ENCODE results near the gene CALY. TPM values are rescaled to one million over a fixed set of nuclear protein-coding genes. Genes with fewer than 3 reads are reported as not detected.

The CALY gene
- polyA plus RNA-seq, 2 of the 4 experiments (the other 2 are of a cell fraction), result 0.30 to 0.63 TPM

DNA sequence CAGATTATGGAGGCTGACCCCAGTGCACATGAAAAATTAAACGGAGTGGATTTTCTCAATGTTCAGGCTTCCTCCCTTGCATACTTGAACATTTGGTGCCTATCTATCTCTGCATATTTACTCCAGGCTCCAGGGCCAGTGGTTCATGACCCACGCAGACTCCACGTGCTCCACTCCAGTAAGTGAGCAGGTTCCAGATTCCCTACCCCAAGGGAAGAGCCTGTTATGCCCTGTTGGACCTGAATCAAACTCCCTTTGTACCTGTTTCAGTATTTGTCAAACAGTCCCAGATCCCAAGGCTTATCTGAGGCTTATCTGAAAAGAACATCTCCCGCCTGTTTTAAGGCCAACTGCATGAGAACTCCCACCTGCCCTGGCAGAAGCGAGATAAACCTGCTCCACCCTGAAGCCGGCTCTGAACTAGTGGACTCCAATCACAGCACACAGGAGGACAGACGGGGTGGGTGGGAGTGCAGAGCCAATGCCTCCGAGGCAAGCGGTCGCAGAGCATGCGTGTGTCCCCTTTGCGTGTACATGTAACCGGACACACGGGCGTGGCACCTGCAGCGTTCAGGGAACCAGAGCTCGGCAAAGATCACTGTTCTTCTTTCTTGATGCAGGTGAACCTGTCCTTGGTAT, 23.4 kb upstream of the CALY start:
- FAIRE-seq, result no peak
- CTCF ChIA-PET, result interaction anchor here (2.3 to 5.5 kb wide), 3 partner anchors 9 to 31 kb away, joined by 7 to 38 read pairs (median 13); no protein-coding TSS in a partner anchor
- 94% methylated on average over 17 of the region's 17 CpGs for WGBS (ENCODE audit: missing lambda C conversion rate)

DNA sequence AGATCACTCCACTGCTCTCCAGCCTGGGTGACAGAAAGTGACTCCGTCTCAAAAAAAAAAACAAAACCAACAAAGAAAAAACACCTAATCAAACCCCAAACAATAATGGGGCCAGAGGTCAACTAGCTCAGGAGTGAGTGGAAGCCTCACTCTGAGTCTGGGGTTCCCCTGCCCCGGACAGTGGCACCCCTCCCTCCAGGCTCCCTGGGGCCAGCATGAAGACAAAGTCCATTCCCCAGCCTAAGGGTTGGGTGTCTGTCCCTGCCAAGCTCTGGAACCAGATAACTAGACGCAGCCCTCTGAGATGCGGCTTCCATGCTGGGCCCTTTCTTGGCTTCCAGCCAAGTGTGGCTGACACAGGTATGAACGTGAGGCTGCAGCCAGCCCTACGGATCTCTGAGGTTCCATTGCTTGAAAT, 22.9 kb upstream of the CALY start:
- Histone ChIP-seq H3K4me2 (no peak overlapping the region), H3K27ac (no peak overlapping the region), H3K9me3 (no peaks in the 10 kb centered on the region), H3K4me3 (no peak overlapping the region), H3K4me1 (peaks cover 10% of the 10 kb centered on the region; the same call in 1 of the 3 replicates)
- no peak for DNase-seq (ENCODE audit: low read depth in 1 of 2, low spot score in 1 of 2)
- no peak for ATAC-seq
- ChIA-PET POLR2A (interaction anchor here (0.7 kb wide), 1 partner anchor 79 kb away, joined by 3 read pairs; no protein-coding TSS in a partner anchor), CTCF (interaction anchor here (5.5 kb wide), 1 partner anchor 30 kb away, joined by 38 read pairs; no protein-coding TSS in a partner anchor)
- WGBS (ENCODE audit: missing lambda C conversion rate), result 54% methylated on average over 6 of the region's 6 CpGs
- no peak for TF ChIP-seq ZFP36 (IDR thresholded peaks at IDR 0.05; ENCODE audit: borderline replicate concordance, partially characterized antibody)
- TF ChIP-seq, protein P1, sequence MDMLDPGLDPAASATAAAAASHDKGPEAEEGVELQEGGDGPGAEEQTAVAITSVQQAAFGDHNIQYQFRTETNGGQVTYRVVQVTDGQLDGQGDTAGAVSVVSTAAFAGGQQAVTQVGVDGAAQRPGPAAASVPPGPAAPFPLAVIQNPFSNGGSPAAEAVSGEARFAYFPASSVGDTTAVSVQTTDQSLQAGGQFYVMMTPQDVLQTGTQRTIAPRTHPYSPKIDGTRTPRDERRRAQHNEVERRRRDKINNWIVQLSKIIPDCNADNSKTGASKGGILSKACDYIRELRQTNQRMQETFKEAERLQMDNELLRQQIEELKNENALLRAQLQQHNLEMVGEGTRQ (IDR thresholded peaks at IDR 0.05), result no peak
- TF ChIP-seq, protein P2, sequence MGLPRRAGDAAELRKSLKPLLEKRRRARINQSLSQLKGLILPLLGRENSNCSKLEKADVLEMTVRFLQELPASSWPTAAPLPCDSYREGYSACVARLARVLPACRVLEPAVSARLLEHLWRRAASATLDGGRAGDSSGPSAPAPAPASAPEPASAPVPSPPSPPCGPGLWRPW (IDR thresholded peaks at IDR 0.05), result no peak
- TF ChIP-seq, protein P3, sequence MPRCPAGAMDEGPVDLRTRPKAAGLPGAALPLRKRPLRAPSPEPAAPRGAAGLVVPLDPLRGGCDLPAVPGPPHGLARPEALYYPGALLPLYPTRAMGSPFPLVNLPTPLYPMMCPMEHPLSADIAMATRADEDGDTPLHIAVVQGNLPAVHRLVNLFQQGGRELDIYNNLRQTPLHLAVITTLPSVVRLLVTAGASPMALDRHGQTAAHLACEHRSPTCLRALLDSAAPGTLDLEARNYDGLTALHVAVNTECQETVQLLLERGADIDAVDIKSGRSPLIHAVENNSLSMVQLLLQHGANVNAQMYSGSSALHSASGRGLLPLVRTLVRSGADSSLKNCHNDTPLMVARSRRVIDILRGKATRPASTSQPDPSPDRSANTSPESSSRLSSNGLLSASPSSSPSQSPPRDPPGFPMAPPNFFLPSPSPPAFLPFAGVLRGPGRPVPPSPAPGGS (IDR thresholded peaks at IDR 0.05), result no peak
- no peak for TF ChIP-seq HOXB13 (CRISPR knock-in tag; IDR thresholded peaks at IDR 0.05; ENCODE audit: low read depth)
- no peak for TF ChIP-seq HDAC2 (IDR thresholded peaks at IDR 0.05)
- no peak for TF ChIP-seq JUN (IDR thresholded peaks at IDR 0.05)
- TF ChIP-seq EP300 (IDR thresholded peaks at IDR 0.05), result no peak
- TF ChIP-seq HEYL (CRISPR knock-in tag; IDR thresholded peaks at IDR 0.05), result no peak
- no peak for TF ChIP-seq CBX8 (IDR thresholded peaks at IDR 0.05)
- TF ChIP-seq, protein P4, sequence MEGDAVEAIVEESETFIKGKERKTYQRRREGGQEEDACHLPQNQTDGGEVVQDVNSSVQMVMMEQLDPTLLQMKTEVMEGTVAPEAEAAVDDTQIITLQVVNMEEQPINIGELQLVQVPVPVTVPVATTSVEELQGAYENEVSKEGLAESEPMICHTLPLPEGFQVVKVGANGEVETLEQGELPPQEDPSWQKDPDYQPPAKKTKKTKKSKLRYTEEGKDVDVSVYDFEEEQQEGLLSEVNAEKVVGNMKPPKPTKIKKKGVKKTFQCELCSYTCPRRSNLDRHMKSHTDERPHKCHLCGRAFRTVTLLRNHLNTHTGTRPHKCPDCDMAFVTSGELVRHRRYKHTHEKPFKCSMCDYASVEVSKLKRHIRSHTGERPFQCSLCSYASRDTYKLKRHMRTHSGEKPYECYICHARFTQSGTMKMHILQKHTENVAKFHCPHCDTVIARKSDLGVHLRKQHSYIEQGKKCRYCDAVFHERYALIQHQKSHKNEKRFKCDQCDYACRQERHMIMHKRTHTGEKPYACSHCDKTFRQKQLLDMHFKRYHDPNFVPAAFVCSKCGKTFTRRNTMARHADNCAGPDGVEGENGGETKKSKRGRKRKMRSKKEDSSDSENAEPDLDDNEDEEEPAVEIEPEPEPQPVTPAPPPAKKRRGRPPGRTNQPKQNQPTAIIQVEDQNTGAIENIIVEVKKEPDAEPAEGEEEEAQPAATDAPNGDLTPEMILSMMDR (IDR thresholded peaks at IDR 0.05), result no peak
- no peak for TF ChIP-seq RNF2 (IDR thresholded peaks at IDR 0.05; ENCODE audit: borderline replicate concordance, low read depth)
- TF ChIP-seq, protein P5, sequence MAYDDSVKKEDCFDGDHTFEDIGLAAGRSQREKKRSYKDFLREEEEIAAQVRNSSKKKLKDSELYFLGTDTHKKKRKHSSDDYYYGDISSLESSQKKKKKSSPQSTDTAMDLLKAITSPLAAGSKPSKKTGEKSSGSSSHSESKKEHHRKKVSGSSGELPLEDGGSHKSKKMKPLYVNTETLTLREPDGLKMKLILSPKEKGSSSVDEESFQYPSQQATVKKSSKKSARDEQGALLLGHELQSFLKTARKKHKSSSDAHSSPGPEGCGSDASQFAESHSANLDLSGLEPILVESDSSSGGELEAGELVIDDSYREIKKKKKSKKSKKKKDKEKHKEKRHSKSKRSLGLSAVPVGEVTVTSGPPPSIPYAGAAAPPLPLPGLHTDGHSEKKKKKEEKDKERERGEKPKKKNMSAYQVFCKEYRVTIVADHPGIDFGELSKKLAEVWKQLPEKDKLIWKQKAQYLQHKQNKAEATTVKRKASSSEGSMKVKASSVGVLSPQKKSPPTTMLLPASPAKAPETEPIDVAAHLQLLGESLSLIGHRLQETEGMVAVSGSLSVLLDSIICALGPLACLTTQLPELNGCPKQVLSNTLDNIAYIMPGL (CRISPR knock-in tag; IDR thresholded peaks at IDR 0.05; ENCODE audit: borderline replicate concordance), result no peak
- TF ChIP-seq, protein P6, sequence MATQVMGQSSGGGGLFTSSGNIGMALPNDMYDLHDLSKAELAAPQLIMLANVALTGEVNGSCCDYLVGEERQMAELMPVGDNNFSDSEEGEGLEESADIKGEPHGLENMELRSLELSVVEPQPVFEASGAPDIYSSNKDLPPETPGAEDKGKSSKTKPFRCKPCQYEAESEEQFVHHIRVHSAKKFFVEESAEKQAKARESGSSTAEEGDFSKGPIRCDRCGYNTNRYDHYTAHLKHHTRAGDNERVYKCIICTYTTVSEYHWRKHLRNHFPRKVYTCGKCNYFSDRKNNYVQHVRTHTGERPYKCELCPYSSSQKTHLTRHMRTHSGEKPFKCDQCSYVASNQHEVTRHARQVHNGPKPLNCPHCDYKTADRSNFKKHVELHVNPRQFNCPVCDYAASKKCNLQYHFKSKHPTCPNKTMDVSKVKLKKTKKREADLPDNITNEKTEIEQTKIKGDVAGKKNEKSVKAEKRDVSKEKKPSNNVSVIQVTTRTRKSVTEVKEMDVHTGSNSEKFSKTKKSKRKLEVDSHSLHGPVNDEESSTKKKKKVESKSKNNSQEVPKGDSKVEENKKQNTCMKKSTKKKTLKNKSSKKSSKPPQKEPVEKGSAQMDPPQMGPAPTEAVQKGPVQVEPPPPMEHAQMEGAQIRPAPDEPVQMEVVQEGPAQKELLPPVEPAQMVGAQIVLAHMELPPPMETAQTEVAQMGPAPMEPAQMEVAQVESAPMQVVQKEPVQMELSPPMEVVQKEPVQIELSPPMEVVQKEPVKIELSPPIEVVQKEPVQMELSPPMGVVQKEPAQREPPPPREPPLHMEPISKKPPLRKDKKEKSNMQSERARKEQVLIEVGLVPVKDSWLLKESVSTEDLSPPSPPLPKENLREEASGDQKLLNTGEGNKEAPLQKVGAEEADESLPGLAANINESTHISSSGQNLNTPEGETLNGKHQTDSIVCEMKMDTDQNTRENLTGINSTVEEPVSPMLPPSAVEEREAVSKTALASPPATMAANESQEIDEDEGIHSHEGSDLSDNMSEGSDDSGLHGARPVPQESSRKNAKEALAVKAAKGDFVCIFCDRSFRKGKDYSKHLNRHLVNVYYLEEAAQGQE (IDR thresholded peaks at IDR 0.05), result no peak
- TF ChIP-seq ZC3H11A (IDR thresholded peaks at IDR 0.05), result no peak
- no peak for TF ChIP-seq TP53 (CRISPR knock-in tag; IDR thresholded peaks at IDR 0.05)
- TF ChIP-seq GATA3 (IDR thresholded peaks at IDR 0.05; ENCODE audit: borderline replicate concordance), result no peak
- no peak for TF ChIP-seq ZNF302 (CRISPR knock-in tag; IDR thresholded peaks at IDR 0.05)
- FAIRE-seq, result no peak

More for the DNA sequence above, 23.4 kb upstream of the CALY start:
- no peak overlapping the region for H3K27ac ChIP-seq
- H3K4me3 ChIP-seq, result no peak overlapping the region
- peaks cover 10% of the 10 kb centered on the region; the same call in 1 of the 3 replicates for H3K4me1 ChIP-seq
- DNase-seq (ENCODE audit: low read depth in 1 of 2, low spot score in 1 of 2) (no peak), ATAC-seq (no peak)
- POLR2A ChIA-PET, result no interaction called here
- no peaks in the 10 kb centered on the region for H3K9me3 ChIP-seq
- no peak for TF ChIP-seq HOXB13 (CRISPR knock-in tag; IDR thresholded peaks at IDR 0.05; ENCODE audit: low read depth)
- TF ChIP-seq SMC3 (IDR thresholded peaks at IDR 0.05), result no peak
- no peak for TF ChIP-seq EP300 (IDR thresholded peaks at IDR 0.05)
- TF ChIP-seq, protein P7, sequence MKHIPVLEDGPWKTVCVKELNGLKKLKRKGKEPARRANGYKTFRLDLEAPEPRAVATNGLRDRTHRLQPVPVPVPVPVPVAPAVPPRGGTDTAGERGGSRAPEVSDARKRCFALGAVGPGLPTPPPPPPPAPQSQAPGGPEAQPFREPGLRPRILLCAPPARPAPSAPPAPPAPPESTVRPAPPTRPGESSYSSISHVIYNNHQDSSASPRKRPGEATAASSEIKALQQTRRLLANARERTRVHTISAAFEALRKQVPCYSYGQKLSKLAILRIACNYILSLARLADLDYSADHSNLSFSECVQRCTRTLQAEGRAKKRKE (CRISPR knock-in tag; IDR thresholded peaks at IDR 0.05; ENCODE audit: low read depth), result no peak
- no peak for TF ChIP-seq ESRRA (IDR thresholded peaks at IDR 0.05; ENCODE audit: borderline replicate concordance, low read length)
- TF ChIP-seq RAD21 (conservative IDR thresholded peaks at IDR 0.05 in 1 of 2, IDR thresholded peaks at IDR 0.05 in 1 of 2), result no peak
- no peak overlapping the region for H3K4me2 ChIP-seq
